ENCODE results near the gene BAHCC1. TPM values are rescaled to one million over a fixed set of nuclear protein-coding genes. Genes with fewer than 3 reads are reported as not detected.

The BAHCC1 gene
- total RNA-seq, 1 experiment from 2014 or later = 29.8 TPM

GRCh38 chr17:81437191-81437651 is 42.0 kb downstream of the BAHCC1 start (continued):
- TF ChIP-seq GRHL2 (CRISPR knock-in tag; IDR thresholded peaks at IDR 0.05; ENCODE audit: insufficient replicate concordance, severe bottlenecking) (no peak), ZNF423 (CRISPR knock-in tag; IDR thresholded peaks at IDR 0.05) (no peak), ZNF671 (CRISPR knock-in tag; IDR thresholded peaks at IDR 0.05) (no peak), ZNF532 (CRISPR knock-in tag; IDR thresholded peaks at IDR 0.05; ENCODE audit: borderline replicate concordance) (no peak), ZNF512 (CRISPR knock-in tag; IDR thresholded peaks at IDR 0.05; ENCODE audit: borderline replicate concordance) (no peak), JAZF1 (CRISPR knock-in tag; IDR thresholded peaks at IDR 0.05) (no peak), USF1 (CRISPR knock-in tag; IDR thresholded peaks at IDR 0.05) (no peak)

GRCh38 chr17:81438007-81438659 is 42.9 kb downstream of the BAHCC1 start:
- ATAC-seq (no peak), DNase-seq (ENCODE audit: low spot score) (no peak)
- Mint-ChIP-seq H3K4me1 (no peaks in the 10 kb centered on the region), H3K4me3 (no peak overlapping the region), H3K27me3 (ENCODE audit: low read depth) (no peaks in the 10 kb centered on the region), H3K9me3 (no peaks in the 10 kb centered on the region), H3K27ac (no peak overlapping the region), H3K36me3 (no peaks in the 10 kb centered on the region)
- TF ChIP-seq RORB (CRISPR knock-in tag; IDR thresholded peaks at IDR 0.05) (no peak), E2F5 (CRISPR knock-in tag; IDR thresholded peaks at IDR 0.05) (no peak)
- ChIA-PET POLR2A (no interaction called here), CTCF (interaction anchor here (4.0 kb wide), 1 partner anchor 46 kb away, joined by 62 read pairs; no protein-coding TSS in a partner anchor)

- Mint-ChIP-seq H3K4me3 (no peak overlapping the region), H3K27ac (no peak overlapping the region), H3K4me1 (no peaks in the 10 kb centered on the region), H3K27me3 (ENCODE audit: low read depth) (no peaks in the 10 kb centered on the region), H3K9me3 (no peaks in the 10 kb centered on the region), H3K36me3 (no peaks in the 10 kb centered on the region)
- ChIA-PET CTCF (interaction anchor here (2.7 to 4.0 kb wide), 3 partner anchors 23 to 46 kb away, joined by 13 to 62 read pairs (median 31); no protein-coding TSS in a partner anchor), POLR2A (no interaction called here)
- no peak for TF ChIP-seq ZNF671 (CRISPR knock-in tag; IDR thresholded peaks at IDR 0.05)
- TF ChIP-seq EMX1 (CRISPR knock-in tag; IDR thresholded peaks at IDR 0.05) = no peak
- no peak for TF ChIP-seq FOXP1 (CRISPR knock-in tag; IDR thresholded peaks at IDR 0.05; ENCODE audit: borderline replicate concordance)
- TF ChIP-seq MLX (CRISPR knock-in tag; IDR thresholded peaks at IDR 0.05) = no peak
- no peak for TF ChIP-seq TEAD1 (CRISPR knock-in tag; IDR thresholded peaks at IDR 0.05)
- no peak for TF ChIP-seq ZNF232 (CRISPR knock-in tag; IDR thresholded peaks at IDR 0.05)
- no peak for TF ChIP-seq CREM (CRISPR knock-in tag; IDR thresholded peaks at IDR 0.05)
- TF ChIP-seq CDX4 (CRISPR knock-in tag; IDR thresholded peaks at IDR 0.05; ENCODE audit: borderline replicate concordance) = no peak
- no peak for TF ChIP-seq IRF2 (CRISPR knock-in tag; IDR thresholded peaks at IDR 0.05; ENCODE audit: borderline replicate concordance, low read depth)
- DNase-seq (ENCODE audit: low spot score) = no peak
- ATAC-seq = no peak
Measured at GRCh38 chr17:81438688-81439087, 43.4 kb downstream of the BAHCC1 start.
